ENCODE data around the gene PDE6D.

Gene PDE6D

DNA sequence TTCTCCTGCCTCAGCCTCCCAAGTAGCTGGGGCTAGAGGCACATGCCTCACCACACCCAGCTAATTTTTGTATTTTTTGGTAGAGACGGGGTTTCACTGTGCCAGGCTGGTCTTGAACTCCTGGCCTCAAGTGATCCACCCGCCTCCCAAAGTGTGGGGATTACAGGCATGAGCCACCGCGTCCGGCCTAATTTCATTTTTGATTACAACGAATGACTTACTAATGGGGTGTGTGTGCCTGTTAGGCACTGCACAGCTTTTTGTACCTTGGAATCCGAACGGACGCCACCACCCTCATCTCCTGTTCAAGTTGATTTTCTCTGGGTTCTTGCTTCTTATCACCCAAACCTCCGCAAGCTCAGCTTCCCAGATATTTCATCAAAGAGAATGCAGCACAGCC is 55.6 kb downstream of the PDE6D start:
- H3K36me3 ChIP-seq (ENCODE audit: control insufficient read depth, insufficient read depth, low read length): no peaks in the 10 kb centered on the region
- H3K4me3 ChIP-seq (ENCODE audit: low read length): no peak overlapping the region
- no peaks in the 10 kb centered on the region for H3K9me3 ChIP-seq (ENCODE audit: control insufficient read depth, low read length)
- no peak overlapping the region for H3K9ac ChIP-seq (ENCODE audit: low read length)
- H3K27me3 ChIP-seq (ENCODE audit: control insufficient read depth, insufficient read depth, low read length): no peaks in the 10 kb centered on the region
- H3K4me1 ChIP-seq (ENCODE audit: control insufficient read depth, insufficient read depth, low read length): no peaks in the 10 kb centered on the region

DNA sequence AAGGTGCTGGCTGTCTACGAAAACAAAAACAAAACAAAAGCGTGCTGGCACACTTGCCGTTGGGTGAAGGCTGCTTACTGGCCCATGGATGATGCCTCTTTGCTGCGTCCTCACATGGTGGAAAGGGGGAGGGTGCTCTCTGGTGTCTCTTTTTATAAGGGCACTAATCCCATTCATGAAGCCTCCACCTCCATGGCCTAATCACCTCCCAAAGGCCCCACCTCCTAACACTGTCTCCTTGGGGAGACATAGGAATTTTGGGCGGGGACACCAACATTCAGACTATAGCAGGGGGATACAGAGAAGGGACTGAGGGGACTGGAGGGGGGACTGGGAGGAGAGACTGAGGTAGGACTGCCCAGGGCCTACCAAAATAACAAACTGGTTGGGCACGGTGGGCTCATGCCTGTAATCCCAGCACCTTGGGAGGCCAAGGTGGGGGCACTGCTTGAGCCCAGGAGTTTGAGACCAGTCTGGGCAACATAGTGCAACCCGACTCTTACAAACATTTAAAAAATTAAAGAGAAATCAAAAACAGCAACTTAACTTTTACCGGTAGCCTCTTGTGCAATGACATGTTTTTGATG is 58.3 kb downstream of the PDE6D start:
- no peak overlapping the region for H3K9ac ChIP-seq (ENCODE audit: low read length)
- no peaks in the 10 kb centered on the region for H3K4me1 ChIP-seq (ENCODE audit: control insufficient read depth, insufficient read depth, low read length)
- no peaks in the 10 kb centered on the region for H3K36me3 ChIP-seq (ENCODE audit: control insufficient read depth, insufficient read depth, low read length)
- no peaks in the 10 kb centered on the region for H3K9me3 ChIP-seq (ENCODE audit: control insufficient read depth, low read length)
- no peaks in the 10 kb centered on the region for H3K27me3 ChIP-seq (ENCODE audit: control insufficient read depth, insufficient read depth, low read length)
- no peak overlapping the region for H3K4me3 ChIP-seq (ENCODE audit: low read length)

DNA sequence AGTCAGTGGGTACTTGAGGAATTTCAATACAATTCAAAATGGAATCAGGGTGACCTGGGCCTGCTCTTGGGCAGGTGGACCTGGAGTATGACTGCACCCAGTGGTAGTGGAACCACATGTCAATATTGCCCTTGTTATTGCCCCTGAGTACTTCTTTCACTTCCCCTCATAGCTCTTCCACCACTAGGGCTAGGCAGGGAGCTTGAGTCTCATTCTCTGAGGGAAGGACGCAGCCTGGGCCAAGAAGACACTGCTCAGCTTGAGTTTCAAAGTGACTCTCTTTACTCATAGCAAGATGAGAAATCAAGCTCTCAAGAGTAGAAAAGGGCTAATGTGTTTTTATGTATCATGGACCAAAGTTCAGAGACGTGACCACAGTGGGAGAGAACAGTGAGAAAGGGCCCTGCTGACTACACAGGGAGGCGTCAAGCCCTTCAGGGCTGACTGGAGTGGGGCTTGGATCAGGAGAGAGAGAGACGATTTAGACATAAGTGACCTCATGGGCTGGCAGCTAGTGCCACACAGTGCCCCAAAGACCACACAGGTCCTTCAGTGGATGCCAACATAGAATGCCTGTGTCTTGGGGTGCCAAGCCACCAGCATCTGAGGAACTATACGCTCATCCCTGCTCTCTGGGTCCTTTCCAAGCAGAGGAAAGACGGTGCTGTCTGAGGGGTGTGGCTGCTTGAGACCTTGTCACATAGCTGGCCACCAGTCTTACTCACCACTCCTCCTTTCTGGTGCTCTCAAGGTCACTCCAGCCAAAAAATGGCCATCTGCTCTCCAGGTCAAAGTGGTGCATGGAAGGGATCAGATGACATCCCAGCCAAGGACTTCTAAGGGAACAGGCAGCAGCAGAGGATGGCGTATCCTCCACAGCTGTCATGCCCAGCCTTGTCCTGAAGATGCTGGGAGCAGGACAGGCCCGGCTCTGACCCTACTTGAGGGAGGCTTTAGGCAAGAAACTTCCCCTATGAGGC is 59.8 kb downstream of the PDE6D start:
- Histone ChIP-seq H3K36me3 (ENCODE audit: control insufficient read depth, insufficient read depth, low read length) (no peaks in the 10 kb centered on the region), H3K4me3 (ENCODE audit: low read length) (no peak overlapping the region), H3K9me3 (ENCODE audit: control insufficient read depth, low read length) (no peaks in the 10 kb centered on the region), H3K27me3 (ENCODE audit: control insufficient read depth, insufficient read depth, low read length) (no peaks in the 10 kb centered on the region), H3K4me1 (ENCODE audit: control insufficient read depth, insufficient read depth, low read length) (no peaks in the 10 kb centered on the region), H3K9ac (ENCODE audit: low read length) (no peak overlapping the region)

DNA sequence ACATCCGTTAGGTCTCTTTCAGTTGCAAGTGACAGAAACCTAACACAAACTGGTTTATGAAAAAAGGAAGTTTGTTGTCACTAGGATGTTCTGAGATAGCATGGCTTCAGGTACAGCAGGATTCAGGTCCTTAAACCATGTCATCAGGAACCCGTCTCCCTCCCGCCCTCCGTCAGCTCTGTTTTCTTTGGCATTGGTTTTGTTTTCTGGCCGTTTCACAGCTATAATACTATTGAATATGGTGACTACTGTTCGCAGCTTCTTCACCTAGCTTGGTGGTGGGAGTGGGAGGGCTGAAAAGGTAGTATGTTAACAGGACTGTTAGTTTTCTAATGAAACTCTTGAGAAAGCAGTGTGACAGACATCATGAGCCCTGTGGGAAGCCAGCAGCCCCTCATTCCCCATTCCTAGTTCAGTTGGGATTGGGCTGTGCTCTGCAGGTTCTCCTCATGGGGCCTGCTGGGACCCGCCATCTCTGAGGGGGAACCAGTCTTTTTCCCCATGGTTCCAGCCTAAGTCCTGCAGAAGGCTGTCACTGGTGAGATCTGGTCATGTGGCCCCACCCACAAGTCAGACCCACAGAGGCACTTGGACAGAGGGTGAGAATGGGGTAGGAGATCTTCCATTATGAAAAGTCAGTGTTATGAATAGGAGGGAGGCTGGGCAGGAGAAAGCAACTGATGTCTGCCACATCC is 60.6 kb downstream of the PDE6D start:
- no peak overlapping the region for H3K4me3 ChIP-seq (ENCODE audit: low read length)
- H3K4me1 ChIP-seq (ENCODE audit: control insufficient read depth, insufficient read depth, low read length): no peaks in the 10 kb centered on the region
- H3K9me3 ChIP-seq (ENCODE audit: control insufficient read depth, low read length): no peaks in the 10 kb centered on the region
- no peaks in the 10 kb centered on the region for H3K36me3 ChIP-seq (ENCODE audit: control insufficient read depth, insufficient read depth, low read length)
- H3K27me3 ChIP-seq (ENCODE audit: control insufficient read depth, insufficient read depth, low read length): no peaks in the 10 kb centered on the region
- no peak overlapping the region for H3K9ac ChIP-seq (ENCODE audit: low read length)

- peaks cover 5% of the 10 kb centered on the region for H3K36me3 ChIP-seq (ENCODE audit: control insufficient read depth, insufficient read depth, low read length)
Measured at GRCh38 chr2:231718799-231719198, 62.3 kb downstream of the PDE6D start.

DNA sequence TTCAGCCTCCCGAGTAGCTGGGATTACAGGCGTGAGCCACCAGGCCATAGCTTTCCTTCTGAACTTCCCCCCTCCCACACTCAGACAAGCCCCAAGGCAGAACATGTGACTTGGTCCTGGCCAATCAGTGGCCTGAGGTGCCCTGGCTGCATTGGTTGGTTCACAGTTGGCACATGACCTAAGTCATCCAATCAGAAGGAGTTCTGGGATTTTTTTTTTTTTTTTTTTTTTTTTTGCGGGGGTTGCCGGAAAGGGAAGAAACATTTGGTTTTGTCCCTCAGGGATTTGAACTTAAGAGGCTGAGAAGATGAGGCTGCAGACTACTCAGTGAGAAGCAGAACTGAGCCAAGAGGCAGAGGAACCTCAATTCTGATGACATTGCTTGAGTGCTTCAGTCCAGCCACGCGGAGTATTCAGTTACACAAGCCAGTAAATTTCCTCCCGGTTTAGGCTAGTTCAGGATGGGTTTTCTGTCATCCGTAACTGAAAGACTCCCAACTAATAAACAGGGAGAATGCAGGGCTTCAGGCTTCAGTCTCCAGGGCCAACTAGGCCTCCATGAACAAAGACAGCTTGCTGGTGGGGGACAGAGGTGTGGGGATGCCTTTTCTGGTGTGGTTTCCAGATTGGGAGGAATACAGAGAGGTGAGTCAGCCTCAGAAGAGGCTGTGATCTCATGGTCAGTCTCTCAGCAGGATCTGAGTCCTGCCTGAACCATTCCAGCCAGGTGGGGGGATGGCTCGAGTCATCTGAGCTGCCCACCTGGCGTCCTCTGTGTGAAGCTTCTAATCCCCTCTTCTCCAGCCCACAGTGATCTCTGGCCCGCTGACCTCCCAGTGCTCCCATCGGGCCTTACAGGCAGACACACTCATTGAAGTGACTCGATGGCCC is 63.6 kb downstream of the PDE6D start:
- Histone ChIP-seq H3K9me3 (ENCODE audit: control insufficient read depth, low read length) (no peaks in the 10 kb centered on the region), H3K4me3 (ENCODE audit: low read length) (no peak overlapping the region), H3K9ac (ENCODE audit: low read length) (no peak overlapping the region), H3K4me1 (ENCODE audit: control insufficient read depth, insufficient read depth, low read length) (peaks cover 14% of the 10 kb centered on the region), H3K36me3 (ENCODE audit: control insufficient read depth, insufficient read depth, low read length) (peaks cover 5% of the 10 kb centered on the region), H3K27me3 (ENCODE audit: control insufficient read depth, insufficient read depth, low read length) (no peaks in the 10 kb centered on the region)

More at GRCh38 chr2:231718799-231719198, 62.3 kb downstream of the PDE6D start:
- no peak overlapping the region for H3K4me3 ChIP-seq (ENCODE audit: low read length)
- no peak overlapping the region for H3K9ac ChIP-seq (ENCODE audit: low read length)
- H3K27me3 ChIP-seq (ENCODE audit: control insufficient read depth, insufficient read depth, low read length): no peaks in the 10 kb centered on the region
- no peaks in the 10 kb centered on the region for H3K9me3 ChIP-seq (ENCODE audit: control insufficient read depth, low read length)
- peaks cover 9% of the 10 kb centered on the region for H3K4me1 ChIP-seq (ENCODE audit: control insufficient read depth, insufficient read depth, low read length)

- Histone ChIP-seq H3K4me1 (ENCODE audit: control insufficient read depth, insufficient read depth, low read length) (peaks cover 21% of the 10 kb centered on the region), H3K4me3 (ENCODE audit: low read length) (no peak overlapping the region), H3K9ac (ENCODE audit: low read length) (no peak overlapping the region), H3K9me3 (ENCODE audit: control insufficient read depth, low read length) (no peaks in the 10 kb centered on the region), H3K36me3 (ENCODE audit: control insufficient read depth, insufficient read depth, low read length) (peaks cover 12% of the 10 kb centered on the region), H3K27me3 (ENCODE audit: control insufficient read depth, insufficient read depth, low read length) (no peaks in the 10 kb centered on the region)
Measured at GRCh38 chr2:231716666-231717280, 64.3 kb downstream of the PDE6D start.

GRCh38 chr2:231715988-231716616 is 65.0 kb downstream of the PDE6D start:
- no peak overlapping the region for H3K9ac ChIP-seq (ENCODE audit: low read length)
- H3K36me3 ChIP-seq (ENCODE audit: control insufficient read depth, insufficient read depth, low read length): peaks cover 12% of the 10 kb centered on the region
- peaks cover 28% of the 10 kb centered on the region for H3K4me1 ChIP-seq (ENCODE audit: control insufficient read depth, insufficient read depth, low read length)

GRCh38 chr2:231715499-231715837 is 65.6 kb downstream of the PDE6D start:
- H3K36me3 ChIP-seq (ENCODE audit: control insufficient read depth, insufficient read depth, low read length): peaks cover 12% of the 10 kb centered on the region
- no peaks in the 10 kb centered on the region for H3K9me3 ChIP-seq (ENCODE audit: control insufficient read depth, low read length)
- peaks cover 30% of the 10 kb centered on the region for H3K4me1 ChIP-seq (ENCODE audit: control insufficient read depth, insufficient read depth, low read length)
- no peak overlapping the region for H3K4me3 ChIP-seq (ENCODE audit: low read length)
- H3K27me3 ChIP-seq (ENCODE audit: control insufficient read depth, insufficient read depth, low read length): no peaks in the 10 kb centered on the region
- H3K9ac ChIP-seq (ENCODE audit: low read length): no peak overlapping the region

More at GRCh38 chr2:231715988-231716616, 65.0 kb downstream of the PDE6D start:
- Histone ChIP-seq H3K4me3 (ENCODE audit: low read length) (no peak overlapping the region), H3K9me3 (ENCODE audit: control insufficient read depth, low read length) (no peaks in the 10 kb centered on the region), H3K27me3 (ENCODE audit: control insufficient read depth, insufficient read depth, low read length) (no peaks in the 10 kb centered on the region)

GRCh38 chr2:231714639-231715498 is 66.2 kb downstream of the PDE6D start:
- Histone ChIP-seq H3K36me3 (ENCODE audit: control insufficient read depth, insufficient read depth, low read length) (peaks cover 12% of the 10 kb centered on the region), H3K4me3 (ENCODE audit: low read length) (no peak overlapping the region), H3K9ac (ENCODE audit: low read length) (no peak overlapping the region), H3K4me1 (ENCODE audit: control insufficient read depth, insufficient read depth, low read length) (peaks cover 30% of the 10 kb centered on the region), H3K27me3 (ENCODE audit: control insufficient read depth, insufficient read depth, low read length) (no peaks in the 10 kb centered on the region), H3K9me3 (ENCODE audit: control insufficient read depth, low read length) (no peaks in the 10 kb centered on the region)

Measured in mucosa of stomach (tissue), 1 donor.